GM18861 (cell line): ENCODE data around the gene KHDRBS2.
A peak's percentile ranks its signal among the peaks of the same experiment; 100 is the strongest.

Experiments used
- ATAC-seq: cut with Tn5 transposase; IDR thresholded peaks from one replicate; pipeline ENCODE4 v1.9.1; 2021; ENCODE audit not compliant: unreplicated experiment

The KHDRBS2 gene

GRCh38 chr6:62285612-62286469, at the start of gene KHDRBS2:
Gene KHDRBS2, minus strand, starts transcription at chr6:62286225.
- peak; percentile 100 for ATAC-seq

GRCh38 chr6:62328607-62329006, 42.6 kb upstream of the KHDRBS2 start:
- no peak for ATAC-seq

- no peak for ATAC-seq
Measured at GRCh38 chr6:62324834-62325233, 38.8 kb upstream of the KHDRBS2 start.

GRCh38 chr6:62323818-62324431, 37.9 kb upstream of the KHDRBS2 start:
- ATAC-seq: no peak

GRCh38 chr6:62298745-62299392, 12.8 kb upstream of the KHDRBS2 start:
- ATAC-seq: peak; percentile 84

- no peak for ATAC-seq
Measured at GRCh38 chr6:62296541-62296940, 10.5 kb upstream of the KHDRBS2 start.

GRCh38 chr6:62288974-62289373, 2.9 kb upstream of the KHDRBS2 start:
- ATAC-seq: no peak

GRCh38 chr6:62288562-62288961, 2.5 kb upstream of the KHDRBS2 start:
- ATAC-seq: no peak

- peak; percentile 2 for ATAC-seq
Measured at GRCh38 chr6:62286470-62286843, 432 bp upstream of the KHDRBS2 start.

GRCh38 chr6:62284725-62285124, 1.3 kb downstream of the KHDRBS2 start:
- no peak for ATAC-seq

- ATAC-seq: no peak
Measured at GRCh38 chr6:62283796-62284411, 2.1 kb downstream of the KHDRBS2 start.

- no peak for ATAC-seq
Measured at GRCh38 chr6:62283365-62283764, 2.7 kb downstream of the KHDRBS2 start.

GRCh38 chr6:62280099-62280498, 5.9 kb downstream of the KHDRBS2 start:
- no peak for ATAC-seq

GRCh38 chr6:62272114-62272513, 13.9 kb downstream of the KHDRBS2 start:
- no peak for ATAC-seq

- no peak for ATAC-seq
Measured at GRCh38 chr6:62265906-62266525, 20.0 kb downstream of the KHDRBS2 start.

GRCh38 chr6:62262283-62262682, 23.7 kb downstream of the KHDRBS2 start:
- ATAC-seq: no peak

GRCh38 chr6:62246087-62246486, 39.9 kb downstream of the KHDRBS2 start:
- ATAC-seq: no peak

GRCh38 chr6:62236784-62237183, 49.2 kb downstream of the KHDRBS2 start:
- ATAC-seq: no peak

- no peak for ATAC-seq
Measured at GRCh38 chr6:62229231-62229630, 56.8 kb downstream of the KHDRBS2 start.

- ATAC-seq: no peak
Measured at GRCh38 chr6:62217866-62218265, 68.2 kb downstream of the KHDRBS2 start.

- no peak for ATAC-seq
Measured at GRCh38 chr6:62202078-62202477, 83.9 kb downstream of the KHDRBS2 start.
